Endothelial cell of umbilical vein (primary cell): ENCODE results near the gene ETV3L. TPM values are rescaled to one million over a fixed set of nuclear protein-coding genes. Genes with fewer than 3 reads are reported as not detected.

Source experiments
- BruUV-seq: library from RNA; stranded (reverse); fragments of 400-500 nt; replicated peaks from 2 replicates; lab custom pipeline; 2021; lab: Mats Ljungman, UMichigan
- CTCF ChIA-PET: fragments of 300-600, 350-600 bp; sonication (Branson Sonifier 250); formaldehyde crosslinking; loops from one replicate; lab custom pipeline; 2021; ENCODE audit warnings: antibody characterized with exemption, inconsistent platforms; lab: Charles Lee
- POLR2A ChIA-PET: fragments of 300-600, 350-600 bp; sonication (Branson Sonifier 250); formaldehyde crosslinking; loops from one replicate; lab custom pipeline; 2021; ENCODE audit warnings: antibody characterized with exemption, inconsistent platforms; lab: Charles Lee
- DNase-seq: peaks from one replicate; pipeline ENCODE4 v3.0.0-alpha.2; 2011; ENCODE audit warnings: low read depth, low spot score
- FAIRE-seq: peaks from 2 replicates; lab custom pipeline; 2011; peaks lifted over from hg19 to GRCh38; lab: Jason Lieb, UNC
- H2AFZ ChIP-seq: 2 replicates; pipeline ENCODE4 v1.6.0; 2012; ENCODE audit warnings: low read depth, low read length, control low read depth, inconsistent platforms
- H3K27ac ChIP-seq: 2 replicates; pipeline ENCODE4 v1.5.1; 2011; ENCODE audit warnings: low read depth, mild to moderate bottlenecking, control low read depth, low read length, moderate library complexity; ENCODE audit not compliant: insufficient read depth
- H3K27me3 ChIP-seq, 2 experiments: 2 replicates each; pipeline versions ENCODE4 v1.6.0 to v1.6.1; 2011; ENCODE audit warnings: low read length in 2 of 2, mixed read lengths in 1 of 2; ENCODE audit not compliant: control insufficient read depth in 2 of 2, insufficient read depth in 2 of 2
- H3K36me3 ChIP-seq, 2 experiments: 2 replicates in 1 of 2; 3 replicates in 1 of 2; pipeline ENCODE4 v1.5.1; 2011; ENCODE audit warnings: low read length in 2 of 2, mild to moderate bottlenecking in 1 of 2, moderate library complexity in 1 of 2; ENCODE audit not compliant: control insufficient read depth in 2 of 2, insufficient read depth in 2 of 2; ENCODE audit errors: extremely low read depth in 1 of 2
- H3K4me1 ChIP-seq: 3 replicates; pipeline ENCODE4 v1.5.1; 2011; ENCODE audit warnings: mild to moderate bottlenecking, low read length; ENCODE audit not compliant: control insufficient read depth, insufficient read depth; ENCODE audit errors: extremely low read depth
- H3K4me2 ChIP-seq: 2 replicates; pipeline ENCODE4 v1.6.1; 2011; ENCODE audit warnings: low read length, control low read depth, mixed read lengths; ENCODE audit not compliant: insufficient read depth
- H3K4me3 ChIP-seq, 3 experiments: fragments of 200-600 bp in 1 of 3; sonication (generic), shearing (Covaris generic) in 1 of 3; replicated peaks in 1 of 3; 2 replicates each; pipeline ENCODE4 v1.5.1; 2011 to 2016; ENCODE audit warnings: control low read depth in 3 of 3, low read length in 3 of 3, mild to moderate bottlenecking in 2 of 3, inconsistent platforms in 1 of 3, low read depth in 1 of 3, moderate library complexity in 1 of 3; ENCODE audit not compliant: insufficient read depth in 1 of 3
- H3K79me2 ChIP-seq: 2 replicates; pipeline ENCODE4 v1.6.0; 2012; ENCODE audit warnings: low read length, inconsistent platforms; ENCODE audit not compliant: control insufficient read depth, insufficient read depth
- H3K9ac ChIP-seq: replicated peaks from 2 replicates; pipeline ENCODE3; 2011; ENCODE audit warnings: low read length, control low read depth; ENCODE audit not compliant: insufficient read depth; ENCODE audit errors: extremely low read depth
- H3K9me1 ChIP-seq: replicated peaks from 3 replicates; pipeline ENCODE4 v1.6.0; 2011; ENCODE audit warnings: mild to moderate bottlenecking, low read length; ENCODE audit not compliant: control insufficient read depth, insufficient read depth; ENCODE audit errors: extremely low read depth
- H3K9me3 ChIP-seq: replicated peaks from 2 replicates; pipeline ENCODE4 v1.5.1; 2012; ENCODE audit warnings: low read length, inconsistent platforms; ENCODE audit not compliant: control insufficient read depth, insufficient read depth
- H4K20me1 ChIP-seq: replicated peaks from 2 replicates; pipeline ENCODE3; 2011; ENCODE audit warnings: mild to moderate bottlenecking, low read length; ENCODE audit not compliant: control insufficient read depth, insufficient read depth; ENCODE audit errors: extremely low read depth
- CTCF ChIP-seq, 2 donors: IDR thresholded peaks; 1 replicate in 1 of 2; 2 replicates in 1 of 2; pipeline ENCODE4 v1.5.1; 2011; ENCODE audit warnings: low read length in 2 of 2, mild to moderate bottlenecking in 2 of 2, moderate library complexity in 2 of 2, control low read depth in 1 of 2, inconsistent platforms in 1 of 2, low read depth in 1 of 2; ENCODE audit not compliant: insufficient read depth in 1 of 2; ENCODE audit errors: extremely low read depth in 1 of 2
- EZH2 ChIP-seq: IDR thresholded peaks from 2 replicates; pipeline ENCODE4 v1.6.1; 2012; ENCODE audit warnings: borderline replicate concordance, low read depth, mild to moderate bottlenecking, moderate library complexity, low read length, inconsistent platforms; ENCODE audit not compliant: severe bottlenecking
- FOS ChIP-seq: IDR thresholded peaks from 2 replicates; pipeline ENCODE4 v1.6.1; 2011; ENCODE audit warnings: mild to moderate bottlenecking, low read length, moderate library complexity, borderline replicate concordance; ENCODE audit not compliant: insufficient read depth
- GATA2 ChIP-seq: IDR thresholded peaks from 2 replicates; pipeline ENCODE4 v1.7.0; 2011; ENCODE audit warnings: low read depth, mild to moderate bottlenecking, moderate library complexity, mixed read lengths, low read length; ENCODE audit not compliant: insufficient read length, insufficient read depth
- JUN ChIP-seq: IDR thresholded peaks from 2 replicates; pipeline ENCODE4 v1.6.1; 2011; ENCODE audit warnings: borderline replicate concordance, low read depth; ENCODE audit not compliant: insufficient read length, insufficient read depth
- MAX ChIP-seq: IDR thresholded peaks from 2 replicates; pipeline ENCODE4 v1.6.1; 2011; ENCODE audit not compliant: insufficient read depth, insufficient read length
- MYC ChIP-seq: IDR thresholded peaks from one replicate; pipeline ENCODE4 v1.6.1; 2011; ENCODE audit warnings: mild to moderate bottlenecking, low read depth, low read length
- POLR2A ChIP-seq: IDR thresholded peaks from 2 replicates; pipeline ENCODE4 v1.6.1; 2012; ENCODE audit warnings: low read depth, mild to moderate bottlenecking, control low read depth, low read length
- POLR2AphosphoS5 ChIP-seq: IDR thresholded peaks from 2 replicates; pipeline ENCODE4 v1.6.1; 2012; ENCODE audit warnings: low read depth, mild to moderate bottlenecking, control low read depth, low read length, moderate library complexity; ENCODE audit not compliant: insufficient read depth
- dilution Hi-C: fragments of 300-500 bp; cut with MboI; formaldehyde crosslinking; loops from one replicate; pipeline ENCODE4 v1.15.0; 2019; ENCODE audit warnings: low sequenced_read_pairs; ENCODE audit not compliant: extremely low pct_ligation_motif_present
- intact Hi-C: fragments of 100-400 bp; cut with micrococcal nuclease; formaldehyde crosslinking; loops from one replicate; pipeline ENCODE4 v1.10.0; 2022
- polyA plus RNA-seq, 4 experiments: library from polyadenylated mRNA; depleted of rRNA in 3 of 4; stranded (reverse) in 3 of 4; unstranded in 1 of 4; fragments of >200 nt; gene quantifications; 2 replicates each; pipeline versions ENCODE4 v1.2.1 to v1.2.3, GENCODE V29; 2011 to 2012; ENCODE audit warnings: missing spikeins in 1 of 4
- total RNA-seq: library from RNA; stranded (reverse); gene quantifications from 2 replicates; pipeline ENCODE4 v1.2.3, GENCODE V29; 2021

The ETV3L gene
- total and polyA plus RNA-seq, 2 donors (not counting 3 experiments of a cell fraction or from before 2014, with no cell fraction given): not detected

- H3K9me1 ChIP-seq: no peaks in the 10 kb centered on the region
- no peak overlapping the region for H2AFZ ChIP-seq
- peaks cover 0 to 2% of the 10 kb centered on the region in 2 experiments for H3K27me3 ChIP-seq
- H3K4me2 ChIP-seq: no peak overlapping the region
- no TSS peak for BruUV-seq
- no peak overlapping the region for H3K4me3 ChIP-seq
- FAIRE-seq (no peak), DNase-seq (no peak)
- peaks cover 21% of the 10 kb centered on the region for H3K4me1 ChIP-seq
- no peak overlapping the region for H3K27ac ChIP-seq
- H3K9ac ChIP-seq: no peak overlapping the region
- CTCF ChIA-PET: interaction anchor here (0.5 to 7.3 kb wide), 3 partner anchors 15 to 367 kb away, joined by 3 to 96 read pairs (median 86); no protein-coding TSS in a partner anchor
- no peak for TF ChIP-seq EZH2
- TF ChIP-seq MYC: no peak
- no peak for TF ChIP-seq JUN
- TF ChIP-seq FOS: no peak
- TF ChIP-seq GATA2: no peak
- TF ChIP-seq CTCF (IDR thresholded peaks at IDR 0.05; ENCODE audit: extremely low read depth in 1 of 2, insufficient read depth in 1 of 2, low read depth in 1 of 2, low read length in 2 of 2): no peak
- TF ChIP-seq POLR2AphosphoS5: no peak
- no peak for TF ChIP-seq MAX
- no peak for TF ChIP-seq POLR2A
- POLR2A ChIA-PET: no interaction called here
- peaks cover 26% of the 10 kb centered on the region for H3K79me2 ChIP-seq
- dilution Hi-C loops (no loop called here), intact Hi-C loops (no loop called here)
- H3K36me3 ChIP-seq: peaks cover 2 to 6% of the 10 kb centered on the region in 2 experiments
- no peaks in the 10 kb centered on the region for H3K9me3 ChIP-seq
- peaks cover 6% of the 10 kb centered on the region for H4K20me1 ChIP-seq
Measured at GRCh38 chr1:157140063-157140588, 40.5 kb upstream of the ETV3L start.
